ENCODE results near the gene TGFBR2. TPM values are rescaled to one million over a fixed set of nuclear protein-coding genes. Genes with fewer than 3 reads are reported as not detected.
"Not testable (repeated sequence)": the region's sequence is repeated elsewhere in the genome, so short reads cannot be mapped to it uniquely, and the experiment has no call there.

TGFBR2 gene
- total RNA-seq, 1 donor from 2014 or later = 53.4 TPM

DNA sequence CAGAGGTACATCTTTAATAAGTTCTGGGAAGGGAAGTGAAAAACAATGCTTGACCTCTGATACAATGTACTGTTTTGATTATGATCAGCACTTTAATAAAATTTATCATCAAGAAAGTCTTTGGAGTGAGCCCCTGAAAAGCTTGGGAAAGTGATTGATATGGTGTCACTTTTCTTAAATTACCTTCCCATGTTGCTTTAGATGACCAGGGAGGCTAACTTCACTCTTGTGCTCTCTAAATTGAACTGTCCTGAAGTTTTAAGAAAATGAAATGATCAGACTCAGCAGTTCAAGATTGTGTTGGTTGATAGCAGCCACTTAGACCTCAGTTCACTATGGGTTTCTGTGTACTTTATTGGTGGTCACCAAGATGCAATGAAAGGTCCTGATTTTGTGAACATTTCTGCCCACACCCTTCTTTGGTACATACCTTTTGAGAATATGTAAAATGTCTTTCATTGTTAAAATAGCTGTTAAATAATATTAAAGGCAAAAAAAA is 15.7 kb downstream of the TGFBR2 start:
- no peak overlapping the region for H3K4me3 ChIP-seq (ENCODE audit: low read depth, low read length)

DNA sequence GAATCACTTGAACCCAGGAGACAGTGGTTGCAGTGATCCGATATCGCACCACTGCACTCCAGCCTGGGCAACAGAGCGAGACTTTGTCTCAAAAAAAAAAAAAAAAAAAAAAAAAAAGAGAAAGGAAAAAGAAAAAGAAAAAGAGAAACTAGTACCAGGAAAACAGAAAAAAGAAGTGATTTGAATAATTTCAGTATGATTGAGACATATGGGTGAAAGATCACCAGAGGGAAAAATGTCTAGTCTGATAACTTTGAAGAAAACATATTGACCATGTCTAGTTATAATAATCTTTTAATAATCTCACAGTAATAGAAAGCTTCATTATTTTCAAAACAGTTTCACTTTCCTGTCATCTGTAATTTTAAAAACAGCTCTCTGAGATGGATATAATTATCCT is 16.4 kb downstream of the TGFBR2 start:
- H3K4me3 ChIP-seq (ENCODE audit: low read depth, low read length) = no peak overlapping the region
- no peak for DNase-seq (ENCODE audit: low read depth)
- TF ChIP-seq, protein P1, sequence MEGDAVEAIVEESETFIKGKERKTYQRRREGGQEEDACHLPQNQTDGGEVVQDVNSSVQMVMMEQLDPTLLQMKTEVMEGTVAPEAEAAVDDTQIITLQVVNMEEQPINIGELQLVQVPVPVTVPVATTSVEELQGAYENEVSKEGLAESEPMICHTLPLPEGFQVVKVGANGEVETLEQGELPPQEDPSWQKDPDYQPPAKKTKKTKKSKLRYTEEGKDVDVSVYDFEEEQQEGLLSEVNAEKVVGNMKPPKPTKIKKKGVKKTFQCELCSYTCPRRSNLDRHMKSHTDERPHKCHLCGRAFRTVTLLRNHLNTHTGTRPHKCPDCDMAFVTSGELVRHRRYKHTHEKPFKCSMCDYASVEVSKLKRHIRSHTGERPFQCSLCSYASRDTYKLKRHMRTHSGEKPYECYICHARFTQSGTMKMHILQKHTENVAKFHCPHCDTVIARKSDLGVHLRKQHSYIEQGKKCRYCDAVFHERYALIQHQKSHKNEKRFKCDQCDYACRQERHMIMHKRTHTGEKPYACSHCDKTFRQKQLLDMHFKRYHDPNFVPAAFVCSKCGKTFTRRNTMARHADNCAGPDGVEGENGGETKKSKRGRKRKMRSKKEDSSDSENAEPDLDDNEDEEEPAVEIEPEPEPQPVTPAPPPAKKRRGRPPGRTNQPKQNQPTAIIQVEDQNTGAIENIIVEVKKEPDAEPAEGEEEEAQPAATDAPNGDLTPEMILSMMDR (conservative IDR thresholded peaks at IDR 0.05; ENCODE audit: low read depth, low read length) = no peak

More for the DNA sequence above, 15.7 kb downstream of the TGFBR2 start:
- DNase-seq (ENCODE audit: low read depth) = no peak
- TF ChIP-seq, protein P1 (conservative IDR thresholded peaks at IDR 0.05; ENCODE audit: low read depth, low read length) = no peak

GRCh38 chr3:30623351-30623750 is 16.9 kb downstream of the TGFBR2 start:
- no peak for DNase-seq (ENCODE audit: low read depth)
- TF ChIP-seq, protein P1 (conservative IDR thresholded peaks at IDR 0.05; ENCODE audit: low read depth, low read length) = no peak
- H3K4me3 ChIP-seq (ENCODE audit: low read depth, low read length) = no peak overlapping the region

DNA sequence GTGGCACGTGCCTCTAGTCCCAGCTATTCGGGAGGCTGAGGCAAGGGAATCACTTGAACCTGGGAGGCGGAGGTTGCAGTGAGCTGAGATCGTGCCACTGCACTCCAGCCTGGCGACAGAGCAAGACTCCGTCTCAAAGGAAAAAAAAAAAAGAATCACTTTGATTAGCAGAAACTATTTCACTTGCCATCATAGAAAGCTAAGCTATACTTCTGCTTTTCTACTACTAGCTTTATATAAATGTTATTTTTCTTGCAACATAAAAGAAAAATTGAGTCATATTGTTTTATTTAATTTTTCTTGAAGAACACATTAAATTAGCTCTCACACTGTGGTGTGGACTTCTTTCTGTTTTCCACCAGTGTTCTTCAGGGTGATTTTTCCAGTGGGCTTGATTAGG is 18.1 kb downstream of the TGFBR2 start:
- H3K4me3 ChIP-seq (ENCODE audit: low read depth, low read length); DNase-seq (ENCODE audit: low read depth): not testable (repeated sequence)

GRCh38 chr3:30625541-30626438 is 19.4 kb downstream of the TGFBR2 start:
- H3K4me3 ChIP-seq (ENCODE audit: low read depth, low read length) = no peak overlapping the region
- DNase-seq (ENCODE audit: low read depth) = peak; percentile 98
- TF ChIP-seq, protein P1 (conservative IDR thresholded peaks at IDR 0.05; ENCODE audit: low read depth, low read length) = no peak

- DNase-seq (ENCODE audit: low read depth) = no peak
- no peak overlapping the region for H3K4me3 ChIP-seq (ENCODE audit: low read depth, low read length)
- TF ChIP-seq, protein P1 (conservative IDR thresholded peaks at IDR 0.05; ENCODE audit: low read depth, low read length) = no peak
Measured at GRCh38 chr3:30626443-30627180, 20.2 kb downstream of the TGFBR2 start.

- no peak for DNase-seq (ENCODE audit: low read depth)
- H3K4me3 ChIP-seq (ENCODE audit: low read depth, low read length) = no peak overlapping the region
- TF ChIP-seq, protein P1 (conservative IDR thresholded peaks at IDR 0.05; ENCODE audit: low read depth, low read length) = no peak
Measured at GRCh38 chr3:30628205-30628900, 22.0 kb downstream of the TGFBR2 start.
